ENCODE results near the gene BICC1. TPM values are rescaled to one million over a fixed set of nuclear protein-coding genes. Genes with fewer than 3 reads are reported as not detected.

BICC1 gene
- total RNA-seq, 1 experiment from 2014 or later, result 70.2 TPM

DNA sequence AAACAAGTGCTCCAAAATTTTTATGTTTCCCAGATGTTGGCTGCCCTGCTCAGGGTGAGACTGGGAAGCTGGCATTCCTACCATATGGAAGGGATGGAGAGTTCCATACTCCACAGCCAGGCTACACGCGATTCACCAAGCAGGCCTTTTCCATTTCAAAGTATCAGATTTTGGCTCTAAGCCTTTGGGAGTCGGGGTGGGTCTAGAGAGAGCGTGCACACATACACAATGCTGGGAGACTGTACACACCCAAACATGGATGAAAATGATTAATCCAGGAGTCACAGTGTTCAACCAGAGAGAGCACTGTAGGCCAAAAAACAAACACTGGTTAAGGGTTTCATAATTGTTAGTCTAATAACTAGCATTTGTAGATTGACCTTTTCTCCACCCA, 295.0 kb downstream of the BICC1 start:
- Mint-ChIP-seq H3K9me3 (ENCODE audit: low read depth, unreplicated experiment) (no peaks in the 10 kb centered on the region), H3K27me3 (ENCODE audit: unreplicated experiment) (no peaks in the 10 kb centered on the region), H3K4me3 (ENCODE audit: low read depth, unreplicated experiment) (no peak overlapping the region), H3K27ac (ENCODE audit: unreplicated experiment) (peak overlapping the region; percentile 17), H3K36me3 (ENCODE audit: insufficient read depth, unreplicated experiment) (peaks cover 33% of the 10 kb centered on the region), H3K4me1 (ENCODE audit: low read depth, unreplicated experiment) (peaks cover 15% of the 10 kb centered on the region)
- peak; percentile 46 for DNase-seq
- CTCF ChIA-PET, result no interaction called here
- TF ChIP-seq CTCF (IDR thresholded peaks at IDR 0.05; ENCODE audit: unreplicated experiment), result no peak
- no TSS peak for BruUV-seq (replicated peaks)
- intact Hi-C loops (cut with micrococcal nuclease; ENCODE audit: unreplicated experiment), result no loop called here

- no peak overlapping the region for H3K27ac Mint-ChIP-seq (ENCODE audit: unreplicated experiment)
- CTCF ChIA-PET, result interaction anchor here (1.2 kb wide), 1 partner anchor 8 kb away, joined by 3 read pairs; no protein-coding TSS in a partner anchor
- no peaks in the 10 kb centered on the region for H3K27me3 Mint-ChIP-seq (ENCODE audit: unreplicated experiment)
- DNase-seq, result no peak
- no TSS peak for BruUV-seq (replicated peaks)
- intact Hi-C loops (cut with micrococcal nuclease; ENCODE audit: unreplicated experiment), result no loop called here
- H3K4me3 Mint-ChIP-seq (ENCODE audit: low read depth, unreplicated experiment), result no peak overlapping the region
- peaks cover 42% of the 10 kb centered on the region for H3K36me3 Mint-ChIP-seq (ENCODE audit: insufficient read depth, unreplicated experiment)
- no peak for TF ChIP-seq CTCF (IDR thresholded peaks at IDR 0.05; ENCODE audit: unreplicated experiment)
- H3K4me1 Mint-ChIP-seq (ENCODE audit: low read depth, unreplicated experiment), result peaks cover 15% of the 10 kb centered on the region
- H3K9me3 Mint-ChIP-seq (ENCODE audit: low read depth, unreplicated experiment), result no peaks in the 10 kb centered on the region
Observed at GRCh38 chr10:58810751-58811150, 298.1 kb downstream of the BICC1 start.

GRCh38 chr10:58813573-58813972, 300.9 kb downstream of the BICC1 start:
- H3K36me3 Mint-ChIP-seq (ENCODE audit: insufficient read depth, unreplicated experiment), result peaks cover 31% of the 10 kb centered on the region
- intact Hi-C loops (cut with micrococcal nuclease; ENCODE audit: unreplicated experiment), result no loop called here
- no peaks in the 10 kb centered on the region for H3K27me3 Mint-ChIP-seq (ENCODE audit: unreplicated experiment)
- no peaks in the 10 kb centered on the region for H3K4me1 Mint-ChIP-seq (ENCODE audit: low read depth, unreplicated experiment)
- CTCF ChIA-PET, result no interaction called here
- H3K9me3 Mint-ChIP-seq (ENCODE audit: low read depth, unreplicated experiment), result no peaks in the 10 kb centered on the region
- no peak overlapping the region for H3K27ac Mint-ChIP-seq (ENCODE audit: unreplicated experiment)
- no peak for TF ChIP-seq CTCF (IDR thresholded peaks at IDR 0.05; ENCODE audit: unreplicated experiment)
- no TSS peak for BruUV-seq (replicated peaks)
- no peak for DNase-seq
- no peak overlapping the region for H3K4me3 Mint-ChIP-seq (ENCODE audit: low read depth, unreplicated experiment)

- H3K9me3 Mint-ChIP-seq (ENCODE audit: low read depth, unreplicated experiment), result no peaks in the 10 kb centered on the region
- intact Hi-C loops (cut with micrococcal nuclease; ENCODE audit: unreplicated experiment), result no loop called here
- DNase-seq, result no peak
- no peak overlapping the region for H3K27ac Mint-ChIP-seq (ENCODE audit: unreplicated experiment)
- H3K4me1 Mint-ChIP-seq (ENCODE audit: low read depth, unreplicated experiment), result peaks cover 22% of the 10 kb centered on the region
- CTCF ChIA-PET, result no interaction called here
- no peak overlapping the region for H3K4me3 Mint-ChIP-seq (ENCODE audit: low read depth, unreplicated experiment)
- TF ChIP-seq CTCF (IDR thresholded peaks at IDR 0.05; ENCODE audit: unreplicated experiment), result no peak
- BruUV-seq (replicated peaks), result no TSS peak
- no peaks in the 10 kb centered on the region for H3K27me3 Mint-ChIP-seq (ENCODE audit: unreplicated experiment)
- peaks cover 16% of the 10 kb centered on the region for H3K36me3 Mint-ChIP-seq (ENCODE audit: insufficient read depth, unreplicated experiment)
Observed at GRCh38 chr10:58817201-58817846, 304.7 kb downstream of the BICC1 start.
